Measurements from ENCODE around the gene METAP1. TPM values are rescaled to one million over a fixed set of nuclear protein-coding genes. Genes with fewer than 3 reads are reported as not detected.
"Not testable (repeated sequence)": the region's sequence is repeated elsewhere in the genome, so short reads cannot be mapped to it uniquely, and the experiment has no call there.

Gene METAP1
- 34.0 TPM for total RNA-seq

GRCh38 chr4:98995183-98996055 is at the start of gene METAP1:
TSS of gene METAP1 (plus strand) at chr4:98995721. CDS start at chr4:98995754, 33 bp downstream.
- DNase-seq, result peak; percentile 97

GRCh38 chr4:98946359-98946758 is 49.2 kb upstream of the METAP1 start:
- no peak for DNase-seq

GRCh38 chr4:98950925-98951324 is 44.6 kb upstream of the METAP1 start:
- no peak for DNase-seq

- DNase-seq, result no peak
These were observed 43.8 kb upstream of the METAP1 start for GRCh38 chr4:98951710-98952109.

GRCh38 chr4:98955229-98955628 is 40.3 kb upstream of the METAP1 start:
- DNase-seq, result no peak

GRCh38 chr4:98958065-98958464 is 37.5 kb upstream of the METAP1 start:
- no peak for DNase-seq

- DNase-seq, result no peak
These were observed 36.1 kb upstream of the METAP1 start for GRCh38 chr4:98959411-98959810.

GRCh38 chr4:98961770-98962169 is 33.8 kb upstream of the METAP1 start:
- DNase-seq, result no peak

GRCh38 chr4:98963538-98964433 is 31.7 kb upstream of the METAP1 start:
- DNase-seq, result peak; percentile 44

GRCh38 chr4:98966926-98967325 is 28.6 kb upstream of the METAP1 start:
- no peak for DNase-seq

GRCh38 chr4:98967786-98968329 is 27.7 kb upstream of the METAP1 start:
- no peak for DNase-seq

- no peak for DNase-seq
These were observed 25.4 kb upstream of the METAP1 start for GRCh38 chr4:98969878-98970785.

- no peak for DNase-seq
These were observed 18.8 kb upstream of the METAP1 start for GRCh38 chr4:98976716-98977115.

- DNase-seq, result no peak
These were observed 18.0 kb upstream of the METAP1 start for GRCh38 chr4:98977557-98977956.

- DNase-seq, result no peak
These were observed 7.8 kb upstream of the METAP1 start for GRCh38 chr4:98987720-98988119.

- not testable (repeated sequence) for DNase-seq
These were observed 2.7 kb upstream of the METAP1 start for GRCh38 chr4:98992835-98993234.

- no peak for DNase-seq
These were observed 2.0 kb upstream of the METAP1 start for GRCh38 chr4:98993419-98994071.

GRCh38 chr4:98994474-98995182 is 893 bp upstream of the METAP1 start:
- DNase-seq, result no peak

GRCh38 chr4:98996056-98996764 is 689 bp downstream of the METAP1 start:
- DNase-seq, result no peak

GRCh38 chr4:98996765-98997068 is 1.2 kb downstream of the METAP1 start:
- DNase-seq, result no peak
